Neuron (in vitro differentiated cells): Measurements from ENCODE around the gene NUDT3.
"Not testable (repeated sequence)": the region's sequence is repeated elsewhere in the genome, so short reads cannot be mapped to it uniquely, and the experiment has no call there.

Experiments used
- H2AFZ ChIP-seq: one replicate; pipeline ENCODE4 v1.6.1; 2013; ENCODE audit warnings: low read depth, mild to moderate bottlenecking, inconsistent platforms, low read length, moderate library complexity
- H3K27me3 ChIP-seq: one replicate; pipeline ENCODE4 v1.6.1; 2013; ENCODE audit warnings: low read length; ENCODE audit not compliant: insufficient read depth
- H3K36me3 ChIP-seq: one replicate; pipeline ENCODE4 v1.6.1; 2013; ENCODE audit warnings: low read length; ENCODE audit not compliant: insufficient read depth
- H3K4me1 ChIP-seq: one replicate; pipeline ENCODE4 v1.6.1; 2013; ENCODE audit warnings: low read length; ENCODE audit not compliant: insufficient read depth
- H3K4me3 ChIP-seq: 2 replicates; pipeline ENCODE4 v1.5.1; 2013; ENCODE audit warnings: mild to moderate bottlenecking, low read length, moderate library complexity
- H3K9me3 ChIP-seq: one replicate; pipeline ENCODE4 v1.6.1; 2013; ENCODE audit warnings: low read length

The NUDT3 gene

GRCh38 chr6:34340394-34340793 lies 52.1 kb downstream of the NUDT3 start:
- Histone ChIP-seq H3K4me3 (no peak overlapping the region), H3K4me1 (peaks cover 4% of the 10 kb centered on the region), H3K36me3 (peaks cover 10% of the 10 kb centered on the region), H3K9me3 (no peaks in the 10 kb centered on the region), H3K27me3 (no peaks in the 10 kb centered on the region), H2AFZ (no peak overlapping the region)

GRCh38 chr6:34339971-34340370 lies 52.5 kb downstream of the NUDT3 start:
- Histone ChIP-seq H3K27me3 (no peaks in the 10 kb centered on the region), H3K4me1 (peaks cover 4% of the 10 kb centered on the region), H3K4me3 (no peak overlapping the region), H3K36me3 (peaks cover 11% of the 10 kb centered on the region), H2AFZ (no peak overlapping the region), H3K9me3 (no peaks in the 10 kb centered on the region)

GRCh38 chr6:34339432-34339831 lies 53.0 kb downstream of the NUDT3 start:
- peaks cover 13% of the 10 kb centered on the region for H3K36me3 ChIP-seq
- peaks cover 4% of the 10 kb centered on the region for H3K4me1 ChIP-seq
- H3K4me3 ChIP-seq, result no peak overlapping the region
- H2AFZ ChIP-seq, result no peak overlapping the region
- H3K27me3 ChIP-seq, result no peaks in the 10 kb centered on the region
- H3K9me3 ChIP-seq, result no peaks in the 10 kb centered on the region

GRCh38 chr6:34338811-34339210 lies 53.7 kb downstream of the NUDT3 start:
- Histone ChIP-seq H3K27me3 (no peaks in the 10 kb centered on the region), H2AFZ (no peak overlapping the region), H3K4me3 (no peak overlapping the region), H3K4me1 (peaks cover 4% of the 10 kb centered on the region), H3K36me3 (peaks cover 15% of the 10 kb centered on the region), H3K9me3 (no peaks in the 10 kb centered on the region)

GRCh38 chr6:34338377-34338776 lies 54.1 kb downstream of the NUDT3 start:
- H3K4me1 ChIP-seq, result peaks cover 4% of the 10 kb centered on the region
- no peaks in the 10 kb centered on the region for H3K9me3 ChIP-seq
- no peak overlapping the region for H3K4me3 ChIP-seq
- H2AFZ ChIP-seq, result no peak overlapping the region
- no peaks in the 10 kb centered on the region for H3K27me3 ChIP-seq
- H3K36me3 ChIP-seq, result peaks cover 19% of the 10 kb centered on the region

GRCh38 chr6:34334796-34335416 lies 57.6 kb downstream of the NUDT3 start:
- Histone ChIP-seq H3K9me3 (no peaks in the 10 kb centered on the region), H2AFZ (no peak overlapping the region), H3K36me3 (peaks cover 22% of the 10 kb centered on the region), H3K27me3 (no peaks in the 10 kb centered on the region), H3K4me3 (no peak overlapping the region), H3K4me1 (peaks cover 2% of the 10 kb centered on the region)

- Histone ChIP-seq H3K4me3 (no peak overlapping the region), H3K4me1 (no peaks in the 10 kb centered on the region), H3K36me3 (peaks cover 22% of the 10 kb centered on the region), H2AFZ (no peak overlapping the region), H3K9me3 (no peaks in the 10 kb centered on the region), H3K27me3 (no peaks in the 10 kb centered on the region)
Observed at GRCh38 chr6:34333858-34334257, 58.6 kb downstream of the NUDT3 start.

GRCh38 chr6:34332251-34333198 lies 59.9 kb downstream of the NUDT3 start:
- no peaks in the 10 kb centered on the region for H3K27me3 ChIP-seq
- H2AFZ ChIP-seq, result no peak overlapping the region
- H3K4me1 ChIP-seq, result no peaks in the 10 kb centered on the region
- H3K36me3 ChIP-seq, result peaks cover 20% of the 10 kb centered on the region
- H3K9me3 ChIP-seq, result no peaks in the 10 kb centered on the region
- H3K4me3 ChIP-seq, result no peak overlapping the region

- Histone ChIP-seq H2AFZ (no peak overlapping the region), H3K27me3 (no peaks in the 10 kb centered on the region), H3K4me3 (no peak overlapping the region), H3K9me3 (no peaks in the 10 kb centered on the region), H3K4me1 (no peaks in the 10 kb centered on the region), H3K36me3 (peaks cover 20% of the 10 kb centered on the region)
Observed at GRCh38 chr6:34331371-34332050, 61.0 kb downstream of the NUDT3 start.

GRCh38 chr6:34329814-34330213 lies 62.7 kb downstream of the NUDT3 start:
- H2AFZ ChIP-seq, H3K27me3 ChIP-seq, H3K4me1 ChIP-seq, H3K9me3 ChIP-seq, H3K4me3 ChIP-seq: not testable (repeated sequence)
- peaks cover 16% of the 10 kb centered on the region for H3K36me3 ChIP-seq

GRCh38 chr6:34328969-34329368 lies 63.5 kb downstream of the NUDT3 start:
- no peaks in the 10 kb centered on the region for H3K4me1 ChIP-seq
- H3K4me3 ChIP-seq, result no peak overlapping the region
- H3K36me3 ChIP-seq, result peaks cover 16% of the 10 kb centered on the region
- no peaks in the 10 kb centered on the region for H3K27me3 ChIP-seq
- H2AFZ ChIP-seq, result no peak overlapping the region
- H3K9me3 ChIP-seq, result no peaks in the 10 kb centered on the region

GRCh38 chr6:34327313-34328205 lies 64.9 kb downstream of the NUDT3 start:
- H3K9me3 ChIP-seq, H2AFZ ChIP-seq, H3K27me3 ChIP-seq, H3K4me3 ChIP-seq, H3K4me1 ChIP-seq: not testable (repeated sequence)
- peaks cover 13% of the 10 kb centered on the region for H3K36me3 ChIP-seq
